T-cell (primary cell): ENCODE measurements around the gene TWIST2. TPM values are rescaled to one million over a fixed set of nuclear protein-coding genes. Genes with fewer than 3 reads are reported as not detected.

Experiments used
- ATAC-seq, 4 experiments: fragments of 200-7000 bp in 3 of 4; fragments of 150-1000 bp in 1 of 4; cut with Tn5 transposase; replicated peaks in 1 of 4; 1 replicate in 3 of 4; 2 replicates in 1 of 4; pipeline ENCODE4 v1.10.0; 2021; ENCODE audit warnings: moderate library complexity in 3 of 4, mild to moderate bottlenecking in 2 of 4, moderate number of reproducible peaks in 1 of 4
- CTCF ChIA-PET, 2 donors: fragments of 300-600 bp; sonication (Branson Sonifier 250); formaldehyde crosslinking; loops; one replicate each; lab custom pipeline; 2022; ENCODE audit warnings: antibody characterized with exemption in 2 of 2; lab: Charles Lee
- POLR2A ChIA-PET, 2 donors: fragments of 300-600 bp; sonication (Branson Sonifier 250); formaldehyde crosslinking; loops; one replicate each; lab custom pipeline; 2022; ENCODE audit warnings: antibody characterized with exemption in 2 of 2; lab: Charles Lee
- DNase-seq, 35 experiments: peaks; one replicate each; pipeline versions ENCODE4 v3.0.0 to v3.0.0-alpha.2; 2013 to 2023
- H3K27ac ChIP-seq: one replicate; pipeline ENCODE4 v1.5.1; 2013; ENCODE audit warnings: low read length
- H3K27me3 ChIP-seq, 2 experiments: replicated peaks in 1 of 2; 1 replicate in 1 of 2; 2 replicates in 1 of 2; pipeline versions ENCODE4 v1.6.1 to v1.7.0; 2013; ENCODE audit warnings: low read length in 1 of 2, mixed read lengths in 1 of 2; ENCODE audit not compliant: control insufficient read depth in 2 of 2, insufficient read depth in 2 of 2; ENCODE audit errors: extremely low read depth in 1 of 2
- H3K36me3 ChIP-seq, 2 donors: 1 replicate in 1 of 2; 2 replicates in 1 of 2; pipeline versions ENCODE4 v1.6.1 to v1.7.0; 2013; ENCODE audit warnings: low read length in 1 of 2; ENCODE audit not compliant: control insufficient read depth in 2 of 2, insufficient read depth in 1 of 2; ENCODE audit errors: extremely low read depth in 1 of 2
- H3K4me1 ChIP-seq, 2 experiments: 1 replicate in 1 of 2; 2 replicates in 1 of 2; pipeline versions ENCODE4 v1.6.1 to v1.7.0; 2013; ENCODE audit warnings: low read length in 2 of 2, mixed read lengths in 1 of 2; ENCODE audit not compliant: insufficient read depth in 2 of 2, control insufficient read depth in 1 of 2; ENCODE audit errors: extremely low read depth in 1 of 2
- H3K4me3 ChIP-seq, 2 donors: 1 replicate in 1 of 2; 2 replicates in 1 of 2; pipeline versions ENCODE4 v1.5.1 to v1.7.0; 2013; ENCODE audit warnings: mild to moderate bottlenecking in 2 of 2, low read length in 1 of 2, moderate library complexity in 1 of 2; ENCODE audit not compliant: control insufficient read depth in 1 of 2; ENCODE audit errors: extremely low read depth in 1 of 2
- H3K9me3 ChIP-seq: 2 replicates; pipeline ENCODE4 v1.7.0; 2013
- H3K27ac Mint-ChIP-seq, 2 donors: one replicate each; pipeline ENCODE4 v1.8.0; 2020 to 2021; ENCODE audit warnings: mild to moderate bottlenecking in 2 of 2, mixed read lengths in 2 of 2
- H3K27me3 Mint-ChIP-seq, 2 donors: one replicate each; pipeline ENCODE4 v1.8.0; 2021 to 2022; ENCODE audit warnings: mixed read lengths in 2 of 2
- H3K36me3 Mint-ChIP-seq: one replicate; pipeline ENCODE4 v1.8.0; 2021; ENCODE audit warnings: mixed read lengths
- H3K4me1 Mint-ChIP-seq, 3 donors: one replicate each; pipeline ENCODE4 v1.8.0; 2020 to 2022; ENCODE audit warnings: mixed read lengths in 3 of 3, mild to moderate bottlenecking in 1 of 3
- H3K4me3 Mint-ChIP-seq, 3 donors: one replicate each; pipeline ENCODE4 v1.8.0; 2020 to 2022; ENCODE audit warnings: mild to moderate bottlenecking in 3 of 3, mixed read lengths in 3 of 3, moderate library complexity in 3 of 3
- H3K9me3 Mint-ChIP-seq, 3 donors: one replicate each; pipeline ENCODE4 v1.8.0; 2020 to 2022; ENCODE audit warnings: mixed read lengths in 3 of 3
- WGBS: methylation state at CpG from one replicate; pipeline ENCODE4 v1.1.5; 2013; ENCODE audit warnings: missing lambda C conversion rate; ENCODE audit not compliant: insufficient coverage; 5-methylcytosine and 5-hydroxymethylcytosine counted together
- total RNA-seq, 35 experiments: library from RNA in 6 of 35; stranded (reverse) in 6 of 35; fragments of 120-200 nt in 1 of 35; gene quantifications; one replicate each; pipeline versions ENCODE4 v1.2.1 to v1.2.4 and lab custom pipeline; 2013 to 2026

Gene TWIST2
- total RNA-seq, 5 donors from 2014 or later (not counting 1 experiment from before 2014, with no cell fraction given): not detected

DNA sequence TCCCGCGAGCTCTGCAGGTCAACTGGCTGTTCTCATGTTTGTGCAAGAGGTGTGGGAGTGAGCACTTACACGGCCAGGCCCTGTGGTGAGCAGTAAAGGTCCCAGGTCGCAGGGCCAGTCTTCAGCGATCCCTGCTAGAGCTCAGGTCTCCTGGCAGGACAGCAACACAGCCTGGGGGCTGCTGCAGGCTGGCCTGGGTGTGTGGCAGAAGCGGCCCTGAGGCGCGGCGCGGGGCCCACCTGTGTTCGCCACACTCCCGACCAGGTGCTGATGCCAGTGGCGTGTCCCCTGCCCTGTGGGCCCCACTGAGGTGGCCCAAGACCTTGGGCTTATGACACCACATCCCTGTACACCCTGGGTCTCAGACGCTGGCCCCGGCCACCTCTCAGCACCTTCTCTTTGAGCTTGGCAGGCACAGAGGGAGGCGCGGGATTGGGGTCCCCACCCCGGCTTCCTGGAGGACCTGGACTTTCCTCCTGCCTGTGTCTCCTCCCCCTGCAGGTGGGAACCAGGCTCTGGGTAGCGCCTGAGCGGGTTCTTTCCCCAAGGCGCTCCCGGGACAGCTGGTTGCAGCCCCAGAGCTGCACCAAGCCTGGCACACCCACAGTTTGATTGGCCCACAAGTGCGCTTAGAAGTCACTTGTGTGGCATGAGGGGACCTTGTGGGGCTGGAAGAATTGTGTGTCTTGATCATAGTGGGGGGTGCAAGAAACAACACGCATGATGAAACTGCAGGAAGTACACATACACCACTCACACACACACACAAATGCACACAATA, 59.2 kb downstream of the TWIST2 start:
- POLR2A ChIA-PET: no interaction called here

GRCh38 chr2:238907717-238908173, 59.9 kb downstream of the TWIST2 start:
- Mint-ChIP-seq H3K4me3 (no peak overlapping the region), H3K9me3 (no peaks in the 10 kb centered on the region), H3K27me3 (peaks cover 0 to 3% of the 10 kb centered on the region in 2 donors), H3K27ac (no peak overlapping the region), H3K36me3 (no peaks in the 10 kb centered on the region), H3K4me1 (no peaks in the 10 kb centered on the region)
- Histone ChIP-seq H3K4me3 (no peak overlapping the region), H3K27me3 (peaks cover 0 to 13% of the 10 kb centered on the region in 2 experiments), H3K36me3 (no peaks in the 10 kb centered on the region), H3K4me1 (no peaks in the 10 kb centered on the region), H3K9me3 (no peaks in the 10 kb centered on the region), H3K27ac (no peak overlapping the region)
- WGBS: 95% methylated on average over 5 of the region's 5 CpGs
- DNase-seq (no peak), ATAC-seq (no peak)
- ChIA-PET POLR2A (no interaction called here), CTCF (no interaction called here)

More for the DNA sequence above, 59.2 kb downstream of the TWIST2 start:
- H3K36me3 ChIP-seq: no peaks in the 10 kb centered on the region
- no peaks in the 10 kb centered on the region for H3K4me1 Mint-ChIP-seq
- no peak overlapping the region for H3K27ac Mint-ChIP-seq
- H3K4me3 ChIP-seq: no peak overlapping the region
- DNase-seq: no peak
- CTCF ChIA-PET: no interaction called here
- no peaks in the 10 kb centered on the region for H3K4me1 ChIP-seq
- peaks cover 0 to 3% of the 10 kb centered on the region in 2 donors for H3K27me3 Mint-ChIP-seq
- no peaks in the 10 kb centered on the region for H3K9me3 Mint-ChIP-seq
- no peaks in the 10 kb centered on the region for H3K36me3 Mint-ChIP-seq
- no peak overlapping the region for H3K27ac ChIP-seq
- H3K27me3 ChIP-seq: peaks cover 0 to 11% of the 10 kb centered on the region in 2 experiments
- WGBS: 87% methylated on average over 23 of the region's 24 CpGs
- no peak overlapping the region for H3K4me3 Mint-ChIP-seq
- H3K9me3 ChIP-seq: no peaks in the 10 kb centered on the region
- no peak for ATAC-seq

- H3K27me3 Mint-ChIP-seq: peaks cover 3 to 5% of the 10 kb centered on the region in 2 donors
- POLR2A ChIA-PET: no interaction called here
- Histone ChIP-seq H3K4me3 (no peak overlapping the region), H3K4me1 (no peaks in the 10 kb centered on the region), H3K27me3 (peaks cover 0 to 17% of the 10 kb centered on the region in 2 experiments), H3K36me3 (no peaks in the 10 kb centered on the region), H3K27ac (no peak overlapping the region), H3K9me3 (no peaks in the 10 kb centered on the region)
- ATAC-seq (peak in 1 of 4 experiments; percentile 30), DNase-seq (no peak)
- no peak overlapping the region for H3K27ac Mint-ChIP-seq
- no peaks in the 10 kb centered on the region for H3K36me3 Mint-ChIP-seq
- WGBS: 69% methylated on average over 40 of the region's 43 CpGs
- no peaks in the 10 kb centered on the region for H3K4me1 Mint-ChIP-seq
- CTCF ChIA-PET: no interaction called here
- H3K9me3 Mint-ChIP-seq: no peaks in the 10 kb centered on the region
- no peak overlapping the region for H3K4me3 Mint-ChIP-seq
These were observed 61.4 kb downstream of the TWIST2 start for GRCh38 chr2:238908960-238909951.

DNA sequence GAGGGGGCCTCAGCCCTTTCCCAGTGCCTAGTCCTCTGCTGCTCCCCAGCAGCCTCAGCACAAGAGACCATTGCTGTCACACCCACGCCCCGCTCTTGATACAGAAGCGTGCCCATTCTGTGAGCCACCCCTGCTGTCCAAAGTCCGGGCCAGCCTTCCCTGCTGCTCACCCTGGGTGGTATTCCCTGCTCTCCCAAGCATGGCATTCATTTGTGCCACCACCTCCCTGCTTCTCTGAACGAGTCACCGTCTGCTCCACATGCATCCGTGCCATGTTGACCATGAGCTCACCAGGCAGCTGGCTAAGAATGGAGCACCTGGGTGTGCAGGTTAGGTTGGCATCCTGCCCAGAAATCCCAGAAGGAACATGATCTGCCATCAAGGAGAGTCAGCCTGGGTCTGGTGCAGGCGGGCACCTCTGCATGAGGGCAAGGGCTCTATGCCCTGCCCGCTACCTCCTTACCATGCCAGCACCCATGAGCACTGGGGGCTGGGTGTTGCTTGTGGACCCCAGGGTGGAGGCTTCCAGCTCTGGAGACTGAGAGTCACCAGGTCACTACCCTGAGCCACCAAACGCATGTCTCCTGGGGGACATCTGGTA, 63.0 kb downstream of the TWIST2 start:
- H3K4me1 ChIP-seq: no peaks in the 10 kb centered on the region
- no peak overlapping the region for H3K4me3 Mint-ChIP-seq
- peaks cover 0 to 32% of the 10 kb centered on the region in 2 experiments for H3K27me3 ChIP-seq
- peaks cover 10 to 16% of the 10 kb centered on the region in 2 donors for H3K27me3 Mint-ChIP-seq
- DNase-seq: no peak
- no peak overlapping the region for H3K27ac ChIP-seq
- H3K9me3 ChIP-seq: no peaks in the 10 kb centered on the region
- no peak for ATAC-seq
- H3K4me3 ChIP-seq: no peak overlapping the region
- H3K9me3 Mint-ChIP-seq: no peaks in the 10 kb centered on the region
- no peaks in the 10 kb centered on the region for H3K36me3 ChIP-seq
- no peaks in the 10 kb centered on the region for H3K4me1 Mint-ChIP-seq
- ChIA-PET CTCF (no interaction called here), POLR2A (no interaction called here)
- H3K36me3 Mint-ChIP-seq: no peaks in the 10 kb centered on the region
- WGBS: 93% methylated on average over 7 of the region's 10 CpGs
- no peak overlapping the region for H3K27ac Mint-ChIP-seq

GRCh38 chr2:238911376-238912227, 63.7 kb downstream of the TWIST2 start:
- ChIA-PET CTCF (no interaction called here), POLR2A (no interaction called here)
- H3K36me3 Mint-ChIP-seq: no peaks in the 10 kb centered on the region
- no peak overlapping the region for H3K27ac ChIP-seq
- H3K27me3 Mint-ChIP-seq: peaks cover 13 to 20% of the 10 kb centered on the region in 2 donors
- H3K9me3 ChIP-seq: no peaks in the 10 kb centered on the region
- WGBS: 91% methylated on average over 18 of the region's 21 CpGs
- no peak overlapping the region for H3K27ac Mint-ChIP-seq
- no peak for ATAC-seq
- no peaks in the 10 kb centered on the region for H3K9me3 Mint-ChIP-seq
- DNase-seq: no peak
- no peak overlapping the region for H3K4me3 Mint-ChIP-seq
- H3K27me3 ChIP-seq: peaks cover 0 to 36% of the 10 kb centered on the region in 2 experiments
- no peaks in the 10 kb centered on the region for H3K4me1 Mint-ChIP-seq
- no peak overlapping the region for H3K4me3 ChIP-seq
- H3K36me3 ChIP-seq: no peaks in the 10 kb centered on the region
- no peaks in the 10 kb centered on the region for H3K4me1 ChIP-seq
